ENCODE measurements around the gene PDCD4. TPM values are rescaled to one million over a fixed set of nuclear protein-coding genes. Genes with fewer than 3 reads are reported as not detected.

Gene PDCD4
- 82.4 TPM for total RNA-seq
- long read RNA-seq, transcript PDCD4-201 (12 exons, 3,602 nt): major isoform, 48 of 74 reads
- long read RNA-seq, partial matches to known transcripts: 7 of 74 reads
- long read RNA-seq, other reads (novel, unspliced or antisense): 19 of 74 reads

- peak; percentile 100 for DNase-seq
- intact Hi-C loops (cut with micrococcal nuclease): no loop called here
- ATAC-seq: peak; percentile 96
Measured at GRCh38 chr10:110871298-110872084, at the start of gene PDCD4. Gene PDCD4, plus strand, starts transcription at chr10:110871928. Its CDS starts 4,100 bp downstream, at chr10:110876028.

GRCh38 chr10:110822035-110822711 is 49.6 kb upstream of the PDCD4 start:
- peak; percentile 39 for ATAC-seq
- intact Hi-C loops (cut with micrococcal nuclease): no loop called here
- no peak for DNase-seq

GRCh38 chr10:110822712-110823311 is 48.9 kb upstream of the PDCD4 start:
- intact Hi-C loops (cut with micrococcal nuclease): no loop called here
- ATAC-seq (no peak), DNase-seq (no peak)

GRCh38 chr10:110824152-110824441 is 47.6 kb upstream of the PDCD4 start:
- DNase-seq (no peak), ATAC-seq (no peak)
- intact Hi-C loops (cut with micrococcal nuclease): no loop called here

GRCh38 chr10:110824660-110825059 is 47.1 kb upstream of the PDCD4 start:
- intact Hi-C loops (cut with micrococcal nuclease): no loop called here
- DNase-seq (no peak), ATAC-seq (no peak)

GRCh38 chr10:110825508-110825907 is 46.2 kb upstream of the PDCD4 start:
- intact Hi-C loops (cut with micrococcal nuclease): no loop called here
- DNase-seq (no peak), ATAC-seq (no peak)

- DNase-seq (no peak), ATAC-seq (no peak)
- intact Hi-C loops (cut with micrococcal nuclease): no loop called here
Measured at GRCh38 chr10:110827410-110827809, 44.3 kb upstream of the PDCD4 start.

GRCh38 chr10:110827875-110828274 is 43.9 kb upstream of the PDCD4 start:
- ATAC-seq (peak; percentile 64), DNase-seq (no peak)
- intact Hi-C loops (cut with micrococcal nuclease): no loop called here

GRCh38 chr10:110828525-110828924 is 43.2 kb upstream of the PDCD4 start:
- no peak for ATAC-seq
- intact Hi-C loops (cut with micrococcal nuclease): no loop called here
- no peak for DNase-seq

GRCh38 chr10:110829721-110830410 is 41.9 kb upstream of the PDCD4 start:
- intact Hi-C loops (cut with micrococcal nuclease): no loop called here
- DNase-seq (no peak), ATAC-seq (no peak)

GRCh38 chr10:110833234-110833940 is 38.3 kb upstream of the PDCD4 start:
- intact Hi-C loops (cut with micrococcal nuclease): no loop called here
- DNase-seq (no peak), ATAC-seq (peak; percentile 3)

- intact Hi-C loops (cut with micrococcal nuclease): no loop called here
- DNase-seq (no peak), ATAC-seq (peak; percentile 3)
Measured at GRCh38 chr10:110833941-110834628, 37.6 kb upstream of the PDCD4 start.

GRCh38 chr10:110834629-110835301 is 37.0 kb upstream of the PDCD4 start:
- ATAC-seq (peak; percentile 67), DNase-seq (no peak)
- intact Hi-C loops (cut with micrococcal nuclease): no loop called here

GRCh38 chr10:110835841-110836240 is 35.9 kb upstream of the PDCD4 start:
- DNase-seq: no peak
- intact Hi-C loops (cut with micrococcal nuclease): no loop called here

GRCh38 chr10:110836706-110837105 is 35.0 kb upstream of the PDCD4 start:
- intact Hi-C loops (cut with micrococcal nuclease): no loop called here
- DNase-seq (no peak), ATAC-seq (no peak)

More at GRCh38 chr10:110835841-110836240, 35.9 kb upstream of the PDCD4 start:
- ATAC-seq: no peak

GRCh38 chr10:110837418-110838171 is 34.1 kb upstream of the PDCD4 start:
- ATAC-seq (peak; percentile 44), DNase-seq (no peak)
- intact Hi-C loops (cut with micrococcal nuclease): no loop called here

GRCh38 chr10:110840225-110840922 is 31.4 kb upstream of the PDCD4 start:
- intact Hi-C loops (cut with micrococcal nuclease): no loop called here
- ATAC-seq: peak; percentile 3
- DNase-seq: no peak
